DOHH2 (cell line): Measurements from ENCODE around the gene SNAP29.

ENCODE experiments used
- EZH2phosphoT487 ChIP-seq: fragments of 200-600 bp; sonication (generic); IDR thresholded peaks from 2 replicates; pipeline ENCODE4 v1.6.1; 2017; ENCODE audit warnings: borderline replicate concordance, mild to moderate bottlenecking, antibody characterized with exemption, low read length, moderate library complexity, mixed read lengths
- TF ChIP-seq, protein P1 (sequence below): fragments of 200-600 bp; sonication (generic); IDR thresholded peaks from one replicate; pipeline ENCODE4 v1.5.1; 2014; ENCODE audit warnings: antibody characterized with exemption, mild to moderate bottlenecking, low read depth, low read length; ENCODE audit not compliant: poor library complexity, severe bottlenecking

DNA sequence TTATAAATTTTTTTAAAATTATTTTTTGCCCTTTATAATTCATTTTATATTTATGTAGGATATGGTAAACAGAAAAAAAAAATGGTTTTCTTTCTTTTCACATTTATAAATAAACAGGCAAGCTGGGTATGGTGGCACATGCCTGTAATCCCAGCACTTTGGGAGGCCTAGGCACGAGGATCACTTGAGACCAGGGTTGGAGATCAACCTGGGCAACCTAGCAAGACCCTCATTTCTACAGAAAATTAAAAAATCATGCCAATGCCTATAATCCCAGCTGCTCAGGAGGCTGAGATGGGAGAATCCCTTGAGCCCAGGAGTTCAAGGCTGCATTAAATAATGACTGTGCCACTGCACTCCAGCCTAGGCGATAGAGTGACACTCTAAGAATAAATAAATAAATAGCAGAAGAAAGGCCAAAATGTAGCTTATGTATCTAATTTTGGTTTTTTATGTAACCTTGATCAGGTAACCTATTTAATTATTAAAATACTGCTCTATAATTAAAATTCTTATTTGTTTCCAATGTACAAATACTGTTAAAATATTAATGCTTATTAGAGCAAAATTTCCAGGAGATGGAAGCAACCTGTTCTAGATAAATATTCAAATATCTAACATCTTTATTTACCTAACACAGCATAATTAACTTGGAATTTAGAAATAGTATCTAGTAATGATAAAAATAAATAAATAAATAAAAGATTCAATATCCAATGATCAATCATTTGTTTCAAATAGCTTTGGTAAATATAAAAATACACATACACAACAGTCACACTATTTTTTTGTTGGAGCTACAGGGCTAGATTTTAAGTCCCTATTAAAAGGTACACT lies 21.6 kb upstream of the SNAP29 start:
- TF ChIP-seq, protein P1, sequence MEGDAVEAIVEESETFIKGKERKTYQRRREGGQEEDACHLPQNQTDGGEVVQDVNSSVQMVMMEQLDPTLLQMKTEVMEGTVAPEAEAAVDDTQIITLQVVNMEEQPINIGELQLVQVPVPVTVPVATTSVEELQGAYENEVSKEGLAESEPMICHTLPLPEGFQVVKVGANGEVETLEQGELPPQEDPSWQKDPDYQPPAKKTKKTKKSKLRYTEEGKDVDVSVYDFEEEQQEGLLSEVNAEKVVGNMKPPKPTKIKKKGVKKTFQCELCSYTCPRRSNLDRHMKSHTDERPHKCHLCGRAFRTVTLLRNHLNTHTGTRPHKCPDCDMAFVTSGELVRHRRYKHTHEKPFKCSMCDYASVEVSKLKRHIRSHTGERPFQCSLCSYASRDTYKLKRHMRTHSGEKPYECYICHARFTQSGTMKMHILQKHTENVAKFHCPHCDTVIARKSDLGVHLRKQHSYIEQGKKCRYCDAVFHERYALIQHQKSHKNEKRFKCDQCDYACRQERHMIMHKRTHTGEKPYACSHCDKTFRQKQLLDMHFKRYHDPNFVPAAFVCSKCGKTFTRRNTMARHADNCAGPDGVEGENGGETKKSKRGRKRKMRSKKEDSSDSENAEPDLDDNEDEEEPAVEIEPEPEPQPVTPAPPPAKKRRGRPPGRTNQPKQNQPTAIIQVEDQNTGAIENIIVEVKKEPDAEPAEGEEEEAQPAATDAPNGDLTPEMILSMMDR, result no peak
- TF ChIP-seq EZH2phosphoT487, result no peak
